ENCODE data around the gene PRPF8. TPM values are rescaled to one million over a fixed set of nuclear protein-coding genes. Genes with fewer than 3 reads are reported as not detected.
"Not testable (repeated sequence)": the region's sequence is repeated elsewhere in the genome, so short reads cannot be mapped to it uniquely, and the experiment has no call there.

The PRPF8 gene
- total RNA-seq, 1 donor from 2014 or later = 202 TPM

DNA sequence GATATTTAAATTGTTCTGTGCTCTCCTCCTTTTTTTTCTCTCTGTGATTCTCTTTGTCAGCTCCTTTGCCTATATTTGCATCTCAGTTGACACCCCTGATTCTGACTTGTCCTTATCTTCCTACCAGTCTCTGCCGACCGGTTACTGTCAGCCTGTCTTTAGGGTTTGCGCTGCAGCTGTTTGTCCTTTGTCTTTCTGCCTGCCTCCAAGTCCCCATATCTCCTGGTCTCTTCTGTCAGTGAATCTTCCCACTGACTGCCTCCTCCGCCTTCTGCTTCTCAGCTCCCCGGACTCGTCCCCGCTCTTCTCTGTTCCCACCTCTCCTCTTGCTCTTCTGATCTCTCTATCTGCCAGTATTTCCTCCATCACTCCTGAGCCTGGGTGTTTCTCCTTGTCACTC lies 20.3 kb upstream of the PRPF8 start:
- Histone ChIP-seq H3K36me3 (ENCODE audit: insufficient read depth, low read length) (no peaks in the 10 kb centered on the region), H3K27ac (ENCODE audit: low read depth, low read length) (no peak overlapping the region), H3K4me2 (ENCODE audit: low read length) (no peak overlapping the region), H3K79me2 (ENCODE audit: insufficient read depth, low read length) (no peaks in the 10 kb centered on the region), H2AFZ (ENCODE audit: low read depth, low read length) (no peak overlapping the region), H3K27me3 (ENCODE audit: insufficient read depth, low read length) (no peaks in the 10 kb centered on the region), H4K20me1 (ENCODE audit: insufficient read depth, low read length) (peaks cover 11% of the 10 kb centered on the region), H3K4me3 (ENCODE audit: insufficient read depth, low read depth, low read length) (no peak overlapping the region), H3K9me3 (ENCODE audit: insufficient read depth, low read depth, low read length) (no peaks in the 10 kb centered on the region), H3K9ac (ENCODE audit: low read length) (no peak overlapping the region), H3K4me1 (ENCODE audit: insufficient read depth, low read length) (peaks cover 3% of the 10 kb centered on the region)
- FAIRE-seq (no peak), DNase-seq (ENCODE audit: low read depth) (no peak)
- Mint-ChIP-seq H3K4me3 (ENCODE audit: unreplicated experiment) (no peak overlapping the region), H3K9me3 (ENCODE audit: unreplicated experiment) (no peaks in the 10 kb centered on the region), H3K27ac (ENCODE audit: unreplicated experiment) (no peak overlapping the region), H3K27me3 (ENCODE audit: low read depth, unreplicated experiment) (no peaks in the 10 kb centered on the region), H3K4me1 (ENCODE audit: low read depth, unreplicated experiment) (peaks cover 4% of the 10 kb centered on the region), H3K36me3 (ENCODE audit: low read depth, unreplicated experiment) (peaks cover 7% of the 10 kb centered on the region)
- TF ChIP-seq EZH2 (IDR thresholded peaks at IDR 0.05; ENCODE audit: insufficient read depth, low read length) = no peak
- TF ChIP-seq, protein P1, sequence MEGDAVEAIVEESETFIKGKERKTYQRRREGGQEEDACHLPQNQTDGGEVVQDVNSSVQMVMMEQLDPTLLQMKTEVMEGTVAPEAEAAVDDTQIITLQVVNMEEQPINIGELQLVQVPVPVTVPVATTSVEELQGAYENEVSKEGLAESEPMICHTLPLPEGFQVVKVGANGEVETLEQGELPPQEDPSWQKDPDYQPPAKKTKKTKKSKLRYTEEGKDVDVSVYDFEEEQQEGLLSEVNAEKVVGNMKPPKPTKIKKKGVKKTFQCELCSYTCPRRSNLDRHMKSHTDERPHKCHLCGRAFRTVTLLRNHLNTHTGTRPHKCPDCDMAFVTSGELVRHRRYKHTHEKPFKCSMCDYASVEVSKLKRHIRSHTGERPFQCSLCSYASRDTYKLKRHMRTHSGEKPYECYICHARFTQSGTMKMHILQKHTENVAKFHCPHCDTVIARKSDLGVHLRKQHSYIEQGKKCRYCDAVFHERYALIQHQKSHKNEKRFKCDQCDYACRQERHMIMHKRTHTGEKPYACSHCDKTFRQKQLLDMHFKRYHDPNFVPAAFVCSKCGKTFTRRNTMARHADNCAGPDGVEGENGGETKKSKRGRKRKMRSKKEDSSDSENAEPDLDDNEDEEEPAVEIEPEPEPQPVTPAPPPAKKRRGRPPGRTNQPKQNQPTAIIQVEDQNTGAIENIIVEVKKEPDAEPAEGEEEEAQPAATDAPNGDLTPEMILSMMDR (IDR thresholded peaks at IDR 0.05; ENCODE audit: insufficient read depth, low read depth, low read length) = no peak

DNA sequence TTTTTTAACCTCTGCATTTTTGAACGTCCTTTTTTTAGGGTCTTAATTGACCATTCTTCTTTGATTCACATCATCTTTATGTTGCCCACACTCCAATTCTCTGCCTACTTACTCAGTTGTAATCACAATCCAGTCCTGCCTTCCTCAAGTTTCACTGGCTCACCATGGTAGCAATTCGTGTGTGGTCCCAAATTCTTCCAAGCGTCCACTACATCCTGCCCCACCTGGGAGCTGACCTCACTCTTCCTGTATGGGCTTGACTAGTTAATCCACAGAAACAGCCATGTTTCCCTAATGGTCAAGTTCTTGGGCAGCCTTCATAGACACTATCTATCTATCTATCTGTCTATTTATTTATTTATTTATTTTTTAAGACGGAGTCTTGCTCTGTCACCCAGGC lies 18.4 kb upstream of the PRPF8 start:
- TF ChIP-seq, protein P1 (IDR thresholded peaks at IDR 0.05; ENCODE audit: insufficient read depth, low read depth, low read length) = no peak
- H3K9me3 ChIP-seq (ENCODE audit: insufficient read depth, low read depth, low read length) = no peaks in the 10 kb centered on the region
- H3K27me3 ChIP-seq (ENCODE audit: insufficient read depth, low read length) = no peaks in the 10 kb centered on the region
- H3K79me2 ChIP-seq (ENCODE audit: insufficient read depth, low read length) = no peaks in the 10 kb centered on the region
- H4K20me1 ChIP-seq (ENCODE audit: insufficient read depth, low read length) = peaks cover 11% of the 10 kb centered on the region
- no peak overlapping the region for H3K27ac ChIP-seq (ENCODE audit: low read depth, low read length)
- peak overlapping the region; percentile 41 for H3K4me2 ChIP-seq (ENCODE audit: low read length)
- no peak for FAIRE-seq
- no peak overlapping the region for H3K4me3 Mint-ChIP-seq (ENCODE audit: unreplicated experiment)
- DNase-seq (ENCODE audit: low read depth) = no peak
- H3K36me3 ChIP-seq (ENCODE audit: insufficient read depth, low read length) = no peaks in the 10 kb centered on the region
- H3K4me3 ChIP-seq (ENCODE audit: insufficient read depth, low read depth, low read length) = no peak overlapping the region
- peaks cover 7% of the 10 kb centered on the region for H3K36me3 Mint-ChIP-seq (ENCODE audit: low read depth, unreplicated experiment)
- no peak overlapping the region for H3K27ac Mint-ChIP-seq (ENCODE audit: unreplicated experiment)
- peaks cover 4% of the 10 kb centered on the region for H3K4me1 Mint-ChIP-seq (ENCODE audit: low read depth, unreplicated experiment)
- H3K27me3 Mint-ChIP-seq (ENCODE audit: low read depth, unreplicated experiment) = no peaks in the 10 kb centered on the region
- H3K9ac ChIP-seq (ENCODE audit: low read length) = no peak overlapping the region
- peaks cover 3% of the 10 kb centered on the region for H3K4me1 ChIP-seq (ENCODE audit: insufficient read depth, low read length)
- no peaks in the 10 kb centered on the region for H3K9me3 Mint-ChIP-seq (ENCODE audit: unreplicated experiment)
- no peak overlapping the region for H2AFZ ChIP-seq (ENCODE audit: low read depth, low read length)

DNA sequence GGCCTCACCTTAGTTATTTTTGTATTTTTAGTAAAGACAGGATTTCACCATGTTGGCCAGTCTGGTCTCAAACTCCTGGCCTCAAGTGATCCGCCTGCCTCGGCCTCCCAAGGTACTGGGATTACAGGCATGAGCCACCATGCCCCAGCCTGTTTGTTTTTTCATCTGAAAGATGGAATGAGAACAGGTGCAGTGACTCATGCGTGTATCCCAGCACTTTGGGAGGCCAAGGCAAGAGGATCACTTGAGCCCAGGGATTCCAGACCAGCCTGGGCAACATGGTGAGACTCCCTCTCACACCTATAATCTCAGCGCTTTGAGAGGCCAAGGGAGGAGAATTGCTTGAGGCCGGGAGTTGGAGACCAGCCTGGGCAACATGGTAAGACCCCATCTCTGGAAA lies 15.2 kb upstream of the PRPF8 start:
- H3K9me3 Mint-ChIP-seq (ENCODE audit: unreplicated experiment); H3K9ac ChIP-seq (ENCODE audit: low read length); H3K9me3 ChIP-seq (ENCODE audit: insufficient read depth, low read depth, low read length); H3K4me1 Mint-ChIP-seq (ENCODE audit: low read depth, unreplicated experiment); H3K4me2 ChIP-seq (ENCODE audit: low read length); H3K36me3 Mint-ChIP-seq (ENCODE audit: low read depth, unreplicated experiment); H2AFZ ChIP-seq (ENCODE audit: low read depth, low read length); H3K27ac Mint-ChIP-seq (ENCODE audit: unreplicated experiment); H3K4me3 ChIP-seq (ENCODE audit: insufficient read depth, low read depth, low read length); H3K27me3 Mint-ChIP-seq (ENCODE audit: low read depth, unreplicated experiment); H3K4me1 ChIP-seq (ENCODE audit: insufficient read depth, low read length); FAIRE-seq; H3K36me3 ChIP-seq (ENCODE audit: insufficient read depth, low read length); H4K20me1 ChIP-seq (ENCODE audit: insufficient read depth, low read length); H3K27ac ChIP-seq (ENCODE audit: low read depth, low read length); H3K4me3 Mint-ChIP-seq (ENCODE audit: unreplicated experiment); DNase-seq (ENCODE audit: low read depth); H3K79me2 ChIP-seq (ENCODE audit: insufficient read depth, low read length); H3K27me3 ChIP-seq (ENCODE audit: insufficient read depth, low read length): not testable (repeated sequence)

Data from astrocyte (in vitro differentiated cells and primary cell).